Breast epithelium (tissue), 4 donors: Measurements from ENCODE around the gene TTLL10. TPM values are rescaled to one million over a fixed set of nuclear protein-coding genes. Genes with fewer than 3 reads are reported as not detected.

Experiments used
- DNase-seq, 2 donors: peaks; one replicate each; pipeline ENCODE4 v3.0.0-alpha.2; 2019; ENCODE audit warnings: low spot score in 2 of 2
- H3K27ac ChIP-seq, 2 donors: fragments of 200-600 bp; sonication (generic) in 1 of 2; one replicate each; pipeline ENCODE4 v1.5.1; 2016 to 2019; ENCODE audit warnings: mild to moderate bottlenecking in 1 of 2
- H3K27me3 ChIP-seq, 2 donors: fragments of 200-600 bp; sonication (generic) in 1 of 2; one replicate each; pipeline versions ENCODE4 v1.5.1 to v1.6.0; 2017 to 2019; ENCODE audit warnings: control low read depth in 1 of 2, mild to moderate bottlenecking in 1 of 2
- H3K36me3 ChIP-seq: fragments of 200-600 bp; one replicate; pipeline ENCODE4 v1.5.1; 2019
- H3K4me1 ChIP-seq, 2 donors: fragments of 200-600 bp; sonication (generic); one replicate each; pipeline ENCODE4 v1.5.1; 2016 to 2019; ENCODE audit warnings: control low read depth in 1 of 2
- H3K4me3 ChIP-seq, 3 donors: fragments of 200-600 bp; sonication (generic); 1 replicate in 2 of 3; 2 replicates in 1 of 3; pipeline ENCODE4 v1.5.1; 2016 to 2019; ENCODE audit warnings: mild to moderate bottlenecking in 3 of 3, moderate library complexity in 2 of 3
- H3K9me3 ChIP-seq, 2 donors: fragments of 200-600 bp; sonication (generic) in 1 of 2; one replicate each; pipeline ENCODE4 v1.5.1; 2016 to 2019; ENCODE audit warnings: control low read depth in 1 of 2
- CTCF ChIP-seq, 3 donors: fragments of 450-650 bp; IDR thresholded peaks; one replicate each; pipeline ENCODE4 v1.5.1; 2016 to 2017; ENCODE audit warnings: antibody characterized with exemption in 3 of 3, mild to moderate bottlenecking in 3 of 3, moderate library complexity in 3 of 3
- POLR2A ChIP-seq: fragments of 450-650 bp; IDR thresholded peaks from one replicate; pipeline ENCODE4 v1.6.1; 2016; ENCODE audit warnings: antibody characterized with exemption, mild to moderate bottlenecking, moderate library complexity
- POLR2AphosphoS5 ChIP-seq, 3 donors: sonication (generic); formaldehyde crosslinking; IDR thresholded peaks; one replicate each; pipeline ENCODE4 v1.6.1; 2017; ENCODE audit warnings: antibody characterized with exemption in 3 of 3
- intact Hi-C: fragments of 100-400 bp; cut with DNase I; formaldehyde crosslinking; loops from one replicate; pipeline ENCODE4 v1.15.1; 2023; ENCODE audit warnings: low total_unique reads
- total RNA-seq, 3 donors: library from RNA; depleted of rRNA; stranded (reverse); fragments of >200 nt; gene quantifications; one replicate each; pipeline ENCODE4 v1.1.0, GENCODE V29; 2016

TTLL10 gene
- total RNA-seq, 3 donors from 2014 or later = 0.15 to 0.33 (median 0.16) TPM

- Histone ChIP-seq H3K4me3 (no peak overlapping the region), H3K27me3 (no peaks in the 10 kb centered on the region), H3K36me3 (peaks cover 15% of the 10 kb centered on the region), H3K9me3 (no peaks in the 10 kb centered on the region), H3K27ac (no peak overlapping the region), H3K4me1 (no peaks in the 10 kb centered on the region)
- TF ChIP-seq CTCF (IDR thresholded peaks at IDR 0.05) (no peak), POLR2AphosphoS5 (IDR thresholded peaks at IDR 0.05) (no peak), POLR2A (no peak)
- no peak for DNase-seq
- intact Hi-C loops = no loop called here
These were observed 50.2 kb downstream of the TTLL10 start for GRCh38 chr1:1223891-1224290.

- no peak for DNase-seq
- H3K27me3 ChIP-seq = no peaks in the 10 kb centered on the region
- no peaks in the 10 kb centered on the region for H3K9me3 ChIP-seq
- no peak overlapping the region for H3K27ac ChIP-seq
- TF ChIP-seq POLR2A (no peak), CTCF (IDR thresholded peaks at IDR 0.05) (no peak), POLR2AphosphoS5 (IDR thresholded peaks at IDR 0.05) (no peak)
- H3K4me1 ChIP-seq = peaks cover 2 to 12% of the 10 kb centered on the region in 2 donors
- H3K4me3 ChIP-seq = no peak overlapping the region
- intact Hi-C loops = no loop called here
- H3K36me3 ChIP-seq = peaks cover 15% of the 10 kb centered on the region
These were observed 51.7 kb downstream of the TTLL10 start for GRCh38 chr1:1225238-1225845.

- peaks cover 7 to 18% of the 10 kb centered on the region in 2 donors for H3K4me1 ChIP-seq
- no peak for DNase-seq
- no peaks in the 10 kb centered on the region for H3K9me3 ChIP-seq
- intact Hi-C loops = no loop called here
- H3K27me3 ChIP-seq = no peaks in the 10 kb centered on the region
- H3K36me3 ChIP-seq = peaks cover 15% of the 10 kb centered on the region
- no peak overlapping the region for H3K27ac ChIP-seq
- H3K4me3 ChIP-seq = no peak overlapping the region
- TF ChIP-seq POLR2AphosphoS5 (IDR thresholded peaks at IDR 0.05) = no peak
- no peak for TF ChIP-seq CTCF (IDR thresholded peaks at IDR 0.05)
- TF ChIP-seq POLR2A = no peak
These were observed 52.2 kb downstream of the TTLL10 start for GRCh38 chr1:1225913-1226312.

GRCh38 chr1:1226566-1227362, 53.1 kb downstream of the TTLL10 start:
- no peak for DNase-seq
- Histone ChIP-seq H3K36me3 (peaks cover 10% of the 10 kb centered on the region), H3K27ac (no peak overlapping the region), H3K4me3 (no peak overlapping the region), H3K9me3 (no peaks in the 10 kb centered on the region), H3K4me1 (peaks cover 7 to 19% of the 10 kb centered on the region in 2 donors), H3K27me3 (no peaks in the 10 kb centered on the region)
- intact Hi-C loops = no loop called here
- TF ChIP-seq POLR2AphosphoS5 (IDR thresholded peaks at IDR 0.05) (no peak), CTCF (IDR thresholded peaks at IDR 0.05) (no peak), POLR2A (no peak)

- H3K9me3 ChIP-seq = no peaks in the 10 kb centered on the region
- no peak for TF ChIP-seq POLR2A
- H3K27me3 ChIP-seq = no peaks in the 10 kb centered on the region
- H3K27ac ChIP-seq = no peak overlapping the region
- no peak overlapping the region for H3K4me3 ChIP-seq
- H3K4me1 ChIP-seq = peaks cover 7 to 19% of the 10 kb centered on the region in 2 donors
- DNase-seq = no peak
- peaks cover 10% of the 10 kb centered on the region for H3K36me3 ChIP-seq
- intact Hi-C loops = no loop called here
These were observed 53.7 kb downstream of the TTLL10 start for GRCh38 chr1:1227386-1227785.
